Measurements from ENCODE around the gene FXYD6. TPM values are rescaled to one million over a fixed set of nuclear protein-coding genes. Genes with fewer than 3 reads are reported as not detected.
"Not testable (repeated sequence)": the region's sequence is repeated elsewhere in the genome, so short reads cannot be mapped to it uniquely, and the experiment has no call there.

The FXYD6 gene
- total RNA-seq, 1 experiment from 2014 or later, result 2.1 TPM

GRCh38 chr11:117817368-117818040 lies 59.0 kb downstream of the FXYD6 start:
- peak; percentile 67 for DNase-seq (ENCODE audit: low spot score)

- DNase-seq (ENCODE audit: low spot score), result no peak
Observed at GRCh38 chr11:117816846-117817367, 59.6 kb downstream of the FXYD6 start.

DNA sequence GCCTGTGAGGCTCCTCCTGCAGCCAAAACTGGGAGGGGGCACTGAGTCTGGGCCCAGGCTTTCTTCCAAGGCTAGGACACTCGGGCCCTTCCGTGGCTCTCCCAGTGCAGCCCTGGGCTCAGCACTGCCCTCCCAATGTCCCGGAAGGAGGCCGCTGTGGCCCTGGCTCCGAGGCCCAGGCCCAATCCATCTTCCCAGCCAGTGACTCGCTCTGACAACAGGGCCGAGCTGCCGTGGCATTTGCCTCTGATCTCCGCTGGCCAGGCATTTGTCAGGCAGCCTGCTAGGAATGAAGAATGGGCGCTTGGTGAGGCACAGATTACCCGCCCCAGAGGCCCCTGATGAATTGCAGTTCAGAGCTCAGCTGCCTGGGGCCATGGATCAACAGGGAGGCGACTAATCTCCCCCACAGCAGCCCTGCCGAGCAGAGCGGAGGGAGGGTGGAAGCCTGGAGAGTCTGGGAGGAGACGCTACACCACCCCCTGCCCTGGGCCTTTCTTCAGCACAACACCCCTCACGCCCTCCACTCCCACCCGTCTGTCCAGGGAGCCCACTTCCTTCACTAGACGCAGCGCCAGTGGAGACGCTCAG lies 60.2 kb downstream of the FXYD6 start:
- DNase-seq (ENCODE audit: low spot score), result peak; percentile 49

DNA sequence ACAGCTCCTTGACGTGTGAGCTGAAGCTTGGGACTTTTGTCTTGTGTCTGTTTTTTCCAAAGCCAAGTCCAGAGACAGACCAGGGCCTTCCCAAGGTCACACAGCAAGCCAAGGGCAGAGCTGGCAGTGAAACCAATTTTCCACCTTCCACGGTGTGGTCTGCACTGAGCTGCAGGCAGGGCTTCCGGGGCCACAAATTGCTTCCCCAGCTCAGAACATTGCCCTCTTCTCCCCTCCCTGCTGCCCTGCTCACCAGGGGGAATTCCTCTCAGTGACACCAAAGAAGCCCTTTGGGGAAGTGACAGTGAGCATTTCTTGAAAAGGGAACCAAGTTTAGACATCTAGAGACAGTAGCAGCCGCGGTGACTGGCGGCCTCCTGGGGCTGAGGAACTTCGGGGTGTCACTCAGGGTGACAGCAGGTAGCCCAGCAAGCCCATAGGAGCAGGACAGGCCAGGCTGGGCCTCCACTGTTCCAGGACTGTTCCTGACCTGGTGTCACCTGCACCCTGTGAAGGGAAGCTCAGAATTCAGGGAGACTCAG lies 61.1 kb downstream of the FXYD6 start:
- no peak for DNase-seq (ENCODE audit: low spot score)

GRCh38 chr11:117814766-117815261 lies 61.6 kb downstream of the FXYD6 start:
- no peak for DNase-seq (ENCODE audit: low spot score)

DNA sequence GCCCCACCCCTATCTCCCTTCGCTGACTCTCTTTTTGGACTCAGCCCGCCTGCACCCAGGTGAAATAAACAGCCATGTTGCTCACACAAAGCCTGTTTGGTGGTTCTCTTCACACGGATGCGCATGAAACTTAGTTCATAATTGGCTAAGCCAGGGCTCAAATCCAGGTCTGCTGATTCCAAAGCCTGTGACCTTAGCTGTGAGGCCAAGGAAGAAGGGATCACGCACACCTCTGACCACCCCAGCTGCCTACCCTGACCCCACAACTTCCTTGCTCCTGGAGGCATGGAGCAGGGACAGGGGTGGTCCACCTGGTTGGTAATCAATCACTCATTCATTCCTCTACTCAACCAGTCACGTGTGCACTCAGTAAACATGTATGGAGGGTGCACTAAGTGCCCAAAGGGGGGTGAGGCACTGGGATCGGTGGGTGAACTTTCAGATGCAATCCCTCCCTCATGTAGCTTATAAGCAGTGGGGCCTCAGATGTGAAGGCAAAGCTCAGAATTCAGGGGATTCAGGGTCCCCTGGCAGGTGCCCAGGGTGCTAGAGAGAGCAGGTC lies 62.2 kb downstream of the FXYD6 start:
- DNase-seq (ENCODE audit: low spot score), result no peak

DNA sequence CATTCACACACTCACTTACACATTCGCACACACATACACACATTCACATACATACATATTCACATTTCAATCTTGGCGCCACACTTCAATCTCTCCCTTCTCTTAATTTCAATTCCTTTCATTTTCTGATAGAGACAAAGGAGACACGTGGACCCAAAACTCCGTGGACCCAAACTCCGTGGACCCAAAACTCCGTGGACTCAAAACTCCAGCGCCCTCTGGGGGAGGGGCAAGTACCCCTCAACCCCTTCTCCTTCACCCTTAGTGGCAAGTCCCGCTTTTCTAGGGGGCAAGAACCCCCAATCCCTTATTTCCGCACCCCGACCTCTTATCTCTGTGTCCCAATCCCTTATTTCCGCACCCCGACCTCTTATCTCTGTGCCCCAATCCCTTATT lies 66.4 kb downstream of the FXYD6 start:
- not testable (repeated sequence) for DNase-seq (ENCODE audit: low spot score)

DNA sequence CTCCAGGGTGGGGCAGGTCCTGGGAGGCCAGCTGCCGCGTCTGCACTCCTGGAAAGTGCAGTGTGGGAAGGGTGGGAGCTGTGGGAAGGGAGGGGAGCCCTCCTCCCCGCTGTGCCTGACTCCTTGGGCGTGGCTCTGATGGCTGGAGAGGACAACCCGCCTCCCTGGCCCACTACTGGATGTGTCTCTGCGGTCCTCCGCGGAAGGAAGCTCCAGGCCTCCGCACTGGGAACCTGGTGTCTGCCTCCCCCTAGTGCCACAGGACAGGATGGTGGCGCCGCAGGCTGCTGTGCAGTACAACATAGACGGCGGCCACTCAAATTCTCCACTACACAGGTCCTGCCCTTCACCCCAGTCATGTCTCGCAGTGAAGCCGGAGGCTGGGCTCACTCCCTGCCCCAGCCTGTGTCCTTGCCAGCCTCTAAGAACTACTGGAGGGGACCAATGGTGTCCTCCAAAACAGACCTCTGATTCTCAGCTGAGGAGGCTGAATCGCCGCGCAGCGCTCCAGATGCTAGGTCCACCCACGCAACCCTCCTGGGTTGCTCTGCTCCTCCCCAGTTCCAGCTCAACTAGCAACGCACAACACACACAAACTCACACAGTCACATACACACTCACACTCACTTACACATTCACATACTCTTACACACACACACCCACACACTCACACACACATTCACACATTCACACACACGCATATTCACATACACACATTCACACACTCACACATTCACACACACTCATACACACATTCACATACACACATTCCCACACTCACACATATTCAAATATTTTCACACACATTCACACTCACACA lies 67.0 kb downstream of the FXYD6 start:
- peak; percentile 25 for DNase-seq (ENCODE audit: low spot score)

- DNase-seq (ENCODE audit: low spot score), result no peak
Observed at GRCh38 chr11:117808784-117809183, 67.7 kb downstream of the FXYD6 start.

GRCh38 chr11:117807482-117808327 lies 68.8 kb downstream of the FXYD6 start:
- DNase-seq (ENCODE audit: low spot score), result peak; percentile 24

- DNase-seq (ENCODE audit: low spot score), result no peak
Observed at GRCh38 chr11:117806846-117807245, 69.6 kb downstream of the FXYD6 start.

- no peak for DNase-seq (ENCODE audit: low spot score)
Observed at GRCh38 chr11:117805045-117805444, 71.4 kb downstream of the FXYD6 start.

DNA sequence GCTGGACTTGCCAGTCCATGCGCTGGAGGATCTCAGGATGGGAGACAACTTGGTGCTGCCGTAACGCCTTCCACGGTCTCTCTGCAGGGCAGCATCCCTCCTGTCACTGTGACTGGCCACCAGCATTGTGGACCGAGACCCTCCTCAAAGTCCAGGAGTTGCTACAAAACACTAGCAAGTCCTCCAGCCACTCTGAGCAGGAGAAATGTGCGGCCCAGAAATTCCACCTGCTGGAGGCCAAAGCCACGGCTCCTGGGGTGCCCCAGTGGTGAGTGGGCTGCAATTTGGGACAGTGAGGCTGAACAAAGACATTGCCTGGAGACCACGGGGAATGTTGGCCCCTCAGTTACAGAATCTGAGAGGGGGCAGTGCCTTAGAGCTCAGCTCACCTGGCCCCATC lies 72.6 kb downstream of the FXYD6 start:
- no peak for DNase-seq (ENCODE audit: low spot score)

DNA sequence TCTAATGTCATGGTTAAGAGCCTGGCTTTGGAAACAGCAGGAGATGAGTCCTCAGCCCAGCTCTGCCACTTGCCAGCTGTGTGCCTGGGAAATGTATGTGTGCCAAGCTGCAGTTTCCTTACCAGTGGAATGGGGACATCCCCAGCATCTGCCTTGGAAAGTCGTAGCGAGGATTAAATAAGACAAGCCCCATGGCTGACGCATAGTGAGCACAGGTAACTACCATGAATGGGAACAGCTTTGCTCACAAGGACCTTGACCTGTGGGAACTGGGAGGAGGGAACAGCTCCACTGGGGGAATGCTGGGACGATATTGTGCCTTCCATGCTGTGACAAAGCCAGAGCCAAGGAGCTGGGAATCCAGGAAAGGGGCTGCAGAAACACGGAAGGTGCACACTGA lies 76.8 kb downstream of the FXYD6 start:
- DNase-seq (ENCODE audit: low spot score), result no peak

DNA sequence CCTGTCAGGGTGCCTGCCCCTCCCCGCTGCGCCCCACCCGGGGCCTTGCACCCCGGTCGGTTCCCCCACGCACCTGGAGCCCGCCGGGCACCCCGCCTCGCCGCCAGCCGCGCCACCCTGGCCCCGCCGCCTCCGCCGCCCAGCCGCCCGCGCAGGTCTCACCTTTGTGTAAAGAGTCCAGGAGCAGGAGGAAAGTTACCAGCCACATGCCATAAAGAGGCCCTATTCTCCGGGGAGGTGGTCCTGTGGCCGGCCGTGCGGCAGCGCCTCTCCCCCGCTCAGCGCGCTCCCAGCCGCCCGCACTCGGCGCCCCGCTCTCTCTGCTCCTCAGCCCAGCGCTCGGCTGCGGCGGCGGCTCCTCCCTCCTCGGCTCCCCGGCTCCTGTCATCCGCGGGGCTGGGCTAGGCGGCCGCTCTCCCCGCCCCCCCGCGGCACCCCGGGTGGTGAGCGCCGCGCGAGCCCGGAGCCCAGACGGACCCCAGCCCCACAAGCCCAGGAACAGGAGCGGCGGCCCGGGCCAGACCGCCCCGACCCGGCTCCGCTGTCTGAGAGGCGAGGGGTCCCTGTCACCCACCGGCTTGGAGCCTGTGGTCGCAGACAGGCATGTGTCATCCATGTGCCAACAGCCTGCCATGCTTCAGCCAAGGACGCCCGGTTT lies 79.5 kb downstream of the FXYD6 start, which contains the start of gene DSCAML1:
Gene DSCAML1, minus strand, starts transcription at position 345 of the 658 bp plus-strand sequence. Its CDS starts 137 bp downstream, at position 208.
- no peak for DNase-seq (ENCODE audit: low spot score)

DNA sequence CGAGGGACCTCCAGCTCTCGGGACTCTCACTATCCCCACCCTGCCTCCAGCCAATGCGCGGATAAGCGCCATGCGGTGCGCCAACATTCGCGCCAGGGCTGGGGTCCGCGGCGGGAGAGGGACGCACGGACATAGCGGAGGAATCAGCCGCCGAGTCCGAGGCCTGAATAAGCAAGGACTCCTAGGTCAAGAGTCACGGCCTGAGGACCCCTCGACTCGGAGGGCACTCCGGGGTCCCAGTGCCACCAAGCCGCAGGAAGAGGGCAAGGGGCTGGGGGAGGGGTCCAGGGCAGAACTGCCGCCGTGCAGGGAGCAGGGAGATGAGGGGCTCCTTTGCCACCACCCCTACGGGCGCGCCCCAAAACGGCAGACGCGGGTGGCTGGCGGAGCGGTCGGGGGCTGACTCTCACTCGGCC lies 80.0 kb downstream of the FXYD6 start:
- no peak for DNase-seq (ENCODE audit: low spot score)

DNA sequence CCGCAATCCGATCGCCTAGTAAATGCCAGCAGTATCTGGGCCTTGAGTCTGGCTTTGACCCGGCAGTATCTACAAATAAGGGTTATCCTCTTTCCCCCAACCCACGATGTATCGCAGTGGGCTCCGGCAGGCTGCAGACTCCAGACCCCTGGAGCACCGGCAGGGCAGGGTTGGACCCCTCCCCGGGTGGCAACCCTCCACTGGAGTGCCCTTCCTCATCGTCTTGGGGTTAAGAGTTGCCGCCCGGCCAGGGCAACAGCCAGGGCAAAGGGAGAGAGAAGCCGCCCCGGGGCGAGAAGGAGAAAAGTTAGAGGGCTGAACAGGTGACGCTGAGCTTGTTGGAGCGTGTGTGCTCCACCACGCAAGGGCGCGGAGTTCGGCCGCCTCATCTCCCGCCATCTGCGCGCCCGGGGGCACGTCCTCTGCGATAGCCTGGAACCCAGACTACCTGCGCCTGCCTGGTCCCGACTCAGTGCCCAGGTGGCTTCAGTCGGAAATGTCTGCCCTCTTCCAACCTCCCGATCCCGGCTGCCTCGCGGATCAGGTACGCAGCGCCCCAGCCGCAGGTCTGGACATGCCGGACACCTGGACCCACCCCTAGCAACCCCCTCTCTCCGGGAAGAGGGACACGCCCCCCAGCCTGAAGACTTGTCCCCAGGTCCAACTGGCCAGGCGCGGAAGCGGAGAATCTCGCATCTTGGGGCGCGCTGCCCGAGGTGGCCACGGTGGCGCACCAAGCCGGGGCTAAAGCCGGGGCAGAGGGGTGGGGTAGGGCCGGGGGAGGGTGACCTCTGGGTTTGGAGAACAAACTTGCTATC lies 80.6 kb downstream of the FXYD6 start:
- no peak for DNase-seq (ENCODE audit: low spot score)

DNA sequence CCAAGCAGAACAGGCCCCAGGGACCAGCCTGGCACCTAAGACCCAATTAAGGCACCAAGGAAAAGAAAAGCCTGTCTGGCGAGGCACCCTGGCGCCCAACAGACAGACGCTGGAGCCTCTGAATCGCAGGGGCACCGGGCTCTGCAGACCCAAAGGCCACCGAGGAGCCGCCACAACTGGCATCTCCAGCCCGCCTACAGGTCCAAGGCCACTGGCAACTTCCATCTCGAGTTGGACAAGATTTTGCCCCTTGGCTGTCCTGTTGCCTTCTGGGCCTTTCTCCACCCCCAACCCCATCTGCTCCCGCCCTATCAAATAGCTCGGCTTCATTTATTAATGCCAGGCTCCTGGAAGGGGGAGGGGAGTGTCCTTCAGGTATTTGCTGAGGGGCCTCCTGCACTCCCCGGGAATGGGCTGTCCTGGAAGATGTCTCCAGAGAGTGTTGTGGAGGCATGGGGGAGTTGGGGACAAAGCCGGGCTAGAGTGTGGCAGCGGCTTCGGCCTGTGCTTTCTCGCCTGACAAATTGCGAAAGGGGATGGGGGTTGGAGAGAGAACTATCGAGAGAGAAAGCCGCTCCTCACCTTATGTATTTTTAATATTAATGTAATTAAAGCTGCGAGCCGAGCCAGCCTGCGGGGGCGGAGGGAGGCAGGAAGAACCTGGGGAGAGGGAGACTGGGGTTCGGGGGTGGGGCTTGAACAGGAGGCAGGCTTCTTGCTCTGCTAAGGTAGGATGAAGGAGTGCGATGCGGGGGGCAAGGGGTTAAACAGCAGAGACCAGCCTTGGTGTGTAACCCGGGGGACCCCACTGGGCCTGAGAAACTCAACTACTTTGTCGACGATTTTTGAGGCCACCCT lies 81.5 kb downstream of the FXYD6 start:
- no peak for DNase-seq (ENCODE audit: low spot score)
